Gastrocnemius medialis (tissue), 4 donors: ENCODE data around the gene MED13L. TPM values are rescaled to one million over a fixed set of nuclear protein-coding genes. Genes with fewer than 3 reads are reported as not detected.

Experiments
- ATAC-seq, 2 donors: fragments of 150-250 bp; one replicate each; pipeline ENCODE4 v1.9.1; 2016
- DNase-seq, 2 donors: peaks; one replicate each; pipeline ENCODE4 v3.0.0-alpha.2; 2019
- H3K27ac ChIP-seq, 4 donors: fragments of 200-600 bp; sonication (generic); 1 replicate in 1 of 4; 2 replicates in 3 of 4; pipeline ENCODE4 v1.5.1; 2016 to 2018; ENCODE audit warnings: mild to moderate bottlenecking in 2 of 4, moderate library complexity in 1 of 4
- H3K27me3 ChIP-seq, 3 donors: fragments of 200-600 bp; sonication (generic) in 2 of 3; 1 replicate in 1 of 3; 2 replicates in 2 of 3; pipeline versions ENCODE4 v1.5.1 to v1.6.0; 2016 to 2019; ENCODE audit warnings: mild to moderate bottlenecking in 1 of 3, moderate library complexity in 1 of 3
- H3K36me3 ChIP-seq, 2 donors: fragments of 200-600 bp; sonication (generic) in 1 of 2; one replicate each; pipeline ENCODE4 v1.5.1; 2017 to 2018
- H3K4me1 ChIP-seq, 2 donors: fragments of 200-600 bp; sonication (generic) in 1 of 2; one replicate each; pipeline ENCODE4 v1.5.1; 2016 to 2017; ENCODE audit warnings: mild to moderate bottlenecking in 2 of 2
- H3K4me3 ChIP-seq, 4 donors: fragments of 200-600 bp; sonication (generic) in 3 of 4; 1 replicate in 1 of 4; 2 replicates in 3 of 4; pipeline ENCODE4 v1.5.1; 2016 to 2019; ENCODE audit warnings: mild to moderate bottlenecking in 2 of 4
- H3K9me3 ChIP-seq, 3 donors: fragments of 200-600 bp; sonication (generic) in 2 of 3; 1 replicate in 1 of 3; 2 replicates in 2 of 3; pipeline ENCODE4 v1.5.1; 2016 to 2019
- POLR2A ChIP-seq, 2 donors: fragments of 450-650 bp; IDR thresholded peaks; one replicate each; pipeline ENCODE4 v1.6.1; 2017; ENCODE audit warnings: antibody characterized with exemption in 2 of 2, mild to moderate bottlenecking in 2 of 2, moderate library complexity in 2 of 2
- in situ Hi-C, 4 donors: fragments of 200-750 bp; cut with MboI; loops; one replicate each; pipeline versions ENCODE4 v1.15.0 to v1.8.0; 2017; ENCODE audit warnings: low sequenced_read_pairs in 4 of 4
- intact Hi-C: fragments of 100-400 bp; cut with DNase I; formaldehyde crosslinking; loops from one replicate; pipeline ENCODE4 v1.15.1; 2023; ENCODE audit warnings: low total_unique reads
- total RNA-seq, 4 donors: library from RNA; depleted of rRNA; stranded (reverse); fragments of >200 nt; gene quantifications; one replicate each; pipeline versions ENCODE4 v1.1.0 to v1.2.3, GENCODE V29; 2016
- TF ChIP-seq, protein P1 (sequence below), 5 experiments: fragments of 450-650 bp in 3 of 5; fragments of 200-600 bp in 2 of 5; sonication (generic) in 2 of 5; IDR thresholded peaks in 4 of 5; conservative IDR thresholded peaks in 1 of 5; 1 replicate in 4 of 5; 2 replicates in 1 of 5; pipeline ENCODE4 v1.5.1; 2016 to 2019; ENCODE audit warnings: antibody characterized with exemption in 5 of 5, mild to moderate bottlenecking in 3 of 5, moderate library complexity in 3 of 5

The MED13L gene
- total RNA-seq, 4 donors from 2014 or later: 59.5 to 92.6 (median 74.1) TPM

DNA sequence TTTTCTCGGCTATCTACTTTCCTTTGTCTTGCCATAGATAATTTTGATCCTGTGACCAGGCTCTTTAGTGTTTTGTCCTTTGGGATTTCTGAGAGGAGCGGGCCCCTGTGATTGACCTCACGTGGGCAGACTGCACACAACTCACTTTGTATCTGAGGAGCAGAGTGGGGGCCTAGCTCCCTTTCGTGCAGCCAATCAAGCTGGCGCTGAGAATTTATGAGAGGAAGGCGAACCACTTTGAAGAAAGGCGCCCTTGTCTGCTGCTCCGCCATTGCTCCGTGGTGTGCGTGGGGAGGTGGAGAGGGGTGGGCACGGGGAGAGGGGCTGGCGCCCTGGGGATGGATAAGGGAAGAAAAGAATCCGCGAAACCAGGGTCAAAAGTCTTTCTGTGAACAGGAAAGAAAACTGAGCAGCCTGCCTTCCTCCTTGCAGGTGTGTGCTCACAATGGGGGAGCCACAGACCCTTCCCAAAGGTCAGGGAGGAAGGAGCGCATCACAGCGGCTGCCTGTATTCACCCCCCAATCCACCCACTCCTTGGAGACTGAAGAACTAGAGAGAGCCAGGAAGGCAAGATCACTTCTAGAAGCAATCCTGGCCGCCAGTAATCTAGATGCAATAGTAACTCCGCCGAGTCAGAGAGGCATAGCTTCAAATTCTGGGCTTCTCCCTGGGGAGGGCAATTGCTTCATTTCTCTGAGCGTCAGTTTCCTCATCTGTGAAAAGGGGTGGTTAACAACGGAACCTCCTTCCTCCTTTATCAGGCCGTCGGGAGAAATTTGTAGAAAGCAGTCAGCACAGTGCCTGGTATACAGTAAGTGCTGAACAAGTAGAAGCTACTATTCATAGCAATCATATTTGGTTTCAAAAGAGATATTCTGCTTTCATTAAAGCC is 24.9 kb upstream of the MED13L start:
- no peaks in the 10 kb centered on the region for H3K27me3 ChIP-seq
- TF ChIP-seq POLR2A (IDR thresholded peaks at IDR 0.05): no peak
- TF ChIP-seq, protein P1, sequence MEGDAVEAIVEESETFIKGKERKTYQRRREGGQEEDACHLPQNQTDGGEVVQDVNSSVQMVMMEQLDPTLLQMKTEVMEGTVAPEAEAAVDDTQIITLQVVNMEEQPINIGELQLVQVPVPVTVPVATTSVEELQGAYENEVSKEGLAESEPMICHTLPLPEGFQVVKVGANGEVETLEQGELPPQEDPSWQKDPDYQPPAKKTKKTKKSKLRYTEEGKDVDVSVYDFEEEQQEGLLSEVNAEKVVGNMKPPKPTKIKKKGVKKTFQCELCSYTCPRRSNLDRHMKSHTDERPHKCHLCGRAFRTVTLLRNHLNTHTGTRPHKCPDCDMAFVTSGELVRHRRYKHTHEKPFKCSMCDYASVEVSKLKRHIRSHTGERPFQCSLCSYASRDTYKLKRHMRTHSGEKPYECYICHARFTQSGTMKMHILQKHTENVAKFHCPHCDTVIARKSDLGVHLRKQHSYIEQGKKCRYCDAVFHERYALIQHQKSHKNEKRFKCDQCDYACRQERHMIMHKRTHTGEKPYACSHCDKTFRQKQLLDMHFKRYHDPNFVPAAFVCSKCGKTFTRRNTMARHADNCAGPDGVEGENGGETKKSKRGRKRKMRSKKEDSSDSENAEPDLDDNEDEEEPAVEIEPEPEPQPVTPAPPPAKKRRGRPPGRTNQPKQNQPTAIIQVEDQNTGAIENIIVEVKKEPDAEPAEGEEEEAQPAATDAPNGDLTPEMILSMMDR (IDR thresholded peaks at IDR 0.05 in 4 of 5, conservative IDR thresholded peaks at IDR 0.05 in 1 of 5): no peak
- H3K27ac ChIP-seq: no peak overlapping the region
- no peaks in the 10 kb centered on the region for H3K36me3 ChIP-seq
- in situ Hi-C loops (no loop called here), intact Hi-C loops (no loop called here)
- H3K9me3 ChIP-seq: no peaks in the 10 kb centered on the region
- H3K4me1 ChIP-seq: peaks cover 0 to 3% of the 10 kb centered on the region in 2 donors
- DNase-seq (peak in 1 of 2 donors; percentile 34), ATAC-seq (no peak)
- no peak overlapping the region for H3K4me3 ChIP-seq

DNA sequence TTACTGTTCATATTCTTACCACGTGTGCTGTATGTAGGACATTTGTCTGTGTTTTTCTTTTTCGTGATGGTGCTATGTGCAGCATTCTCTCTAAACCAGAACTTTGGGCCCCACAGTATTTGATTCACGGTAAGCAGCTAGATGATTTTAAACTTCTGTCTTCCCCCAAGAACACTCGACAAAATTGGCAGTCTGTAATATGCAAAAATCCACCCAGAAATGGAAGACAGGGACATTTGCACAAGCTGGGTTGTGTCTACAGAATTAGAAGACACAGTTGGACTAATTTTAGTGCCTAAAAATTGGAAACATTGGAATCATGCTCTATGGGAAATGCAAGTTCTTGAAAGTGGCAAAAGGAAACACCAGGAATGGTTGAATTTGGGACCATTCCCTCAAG is 24.1 kb upstream of the MED13L start:
- in situ Hi-C loops (no loop called here), intact Hi-C loops (no loop called here)
- H3K36me3 ChIP-seq: no peaks in the 10 kb centered on the region
- no peak for DNase-seq
- ATAC-seq: no peak
- H3K4me3 ChIP-seq: no peak overlapping the region
- peaks cover 0 to 3% of the 10 kb centered on the region in 2 donors for H3K4me1 ChIP-seq
- no peaks in the 10 kb centered on the region for H3K27me3 ChIP-seq
- H3K9me3 ChIP-seq: no peaks in the 10 kb centered on the region
- no peak for TF ChIP-seq POLR2A (IDR thresholded peaks at IDR 0.05)
- TF ChIP-seq, protein P1 (IDR thresholded peaks at IDR 0.05 in 4 of 5, conservative IDR thresholded peaks at IDR 0.05 in 1 of 5): no peak
- no peak overlapping the region for H3K27ac ChIP-seq

DNA sequence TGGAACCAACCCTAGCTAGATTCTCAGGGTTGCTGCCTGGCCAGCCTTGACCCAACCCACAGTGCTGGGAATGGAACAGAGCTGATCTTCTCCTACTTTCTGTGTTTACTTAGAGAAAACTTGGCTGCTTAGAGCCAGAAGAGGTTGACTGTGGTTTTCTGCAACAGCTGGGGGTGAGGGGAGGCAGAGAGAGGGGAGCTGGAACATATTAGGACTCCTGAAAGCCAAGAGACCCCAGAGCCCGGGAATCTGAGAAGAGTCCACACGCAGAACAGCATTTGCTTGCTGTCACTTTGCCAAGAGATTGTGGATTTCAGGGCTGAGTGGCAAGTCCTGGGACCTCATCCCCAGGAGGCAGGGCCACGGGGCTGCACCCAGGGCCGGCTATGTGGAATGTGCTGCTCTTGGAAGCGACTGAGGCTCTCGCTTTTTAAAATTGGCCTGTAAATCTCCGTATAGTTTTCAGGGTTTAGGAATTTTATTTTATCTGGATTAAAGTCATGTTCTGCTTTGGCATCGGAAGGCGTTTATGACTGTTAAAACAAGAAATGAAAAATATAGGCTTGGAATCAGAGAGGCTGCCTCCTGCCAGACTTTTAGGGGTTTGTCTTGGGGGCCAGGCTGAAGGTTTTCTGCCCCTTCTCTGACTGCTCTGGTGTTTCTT is 22.3 kb upstream of the MED13L start:
- DNase-seq (no peak), ATAC-seq (no peak)
- no peaks in the 10 kb centered on the region for H3K27me3 ChIP-seq
- no peak overlapping the region for H3K4me3 ChIP-seq
- H3K36me3 ChIP-seq: no peaks in the 10 kb centered on the region
- no peaks in the 10 kb centered on the region for H3K9me3 ChIP-seq
- no peak overlapping the region for H3K27ac ChIP-seq
- intact Hi-C loops: no loop called here
- H3K4me1 ChIP-seq: peaks cover 0 to 3% of the 10 kb centered on the region in 2 donors
- TF ChIP-seq, protein P1 (IDR thresholded peaks at IDR 0.05 in 4 of 5, conservative IDR thresholded peaks at IDR 0.05 in 1 of 5): no peak
- TF ChIP-seq POLR2A (IDR thresholded peaks at IDR 0.05): no peak
- in situ Hi-C loops: no loop called here

DNA sequence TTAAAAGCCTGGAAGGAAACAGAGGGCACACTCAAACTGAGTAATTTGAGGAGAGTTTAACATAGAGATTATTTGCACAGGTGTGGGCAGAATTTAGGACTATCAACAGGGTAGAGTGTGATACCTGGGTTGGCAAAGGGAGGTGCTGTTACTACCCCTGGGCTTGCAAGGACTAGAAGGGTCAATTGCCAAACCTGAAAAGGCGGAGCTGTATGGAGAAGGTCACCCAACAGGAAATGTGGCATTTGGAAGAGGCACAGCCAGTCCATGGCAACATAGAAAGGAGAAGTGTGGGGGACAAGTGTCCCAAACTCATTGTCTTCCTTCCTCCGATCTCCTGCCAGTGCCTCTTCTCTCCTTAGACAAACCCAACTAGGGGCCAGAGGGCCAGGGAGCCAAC is 21.6 kb upstream of the MED13L start:
- no peaks in the 10 kb centered on the region for H3K9me3 ChIP-seq
- H3K27ac ChIP-seq: no peak overlapping the region
- intact Hi-C loops (no loop called here), in situ Hi-C loops (no loop called here)
- H3K4me3 ChIP-seq: no peak overlapping the region
- no peaks in the 10 kb centered on the region for H3K36me3 ChIP-seq
- no peak for ATAC-seq
- no peaks in the 10 kb centered on the region for H3K27me3 ChIP-seq
- H3K4me1 ChIP-seq: peaks cover 0 to 3% of the 10 kb centered on the region in 2 donors
- no peak for DNase-seq
- no peak for TF ChIP-seq POLR2A (IDR thresholded peaks at IDR 0.05)
- TF ChIP-seq, protein P1 (IDR thresholded peaks at IDR 0.05 in 4 of 5, conservative IDR thresholded peaks at IDR 0.05 in 1 of 5): no peak
